ENCODE data around the gene SPNS1. TPM values are rescaled to one million over a fixed set of nuclear protein-coding genes. Genes with fewer than 3 reads are reported as not detected.

SPNS1 gene
- total and polyA plus RNA-seq, 2 of the 8 experiments (the other 6 are each of a cell fraction or from before 2014, with no cell fraction given): 48.8 to 66.9 TPM

DNA sequence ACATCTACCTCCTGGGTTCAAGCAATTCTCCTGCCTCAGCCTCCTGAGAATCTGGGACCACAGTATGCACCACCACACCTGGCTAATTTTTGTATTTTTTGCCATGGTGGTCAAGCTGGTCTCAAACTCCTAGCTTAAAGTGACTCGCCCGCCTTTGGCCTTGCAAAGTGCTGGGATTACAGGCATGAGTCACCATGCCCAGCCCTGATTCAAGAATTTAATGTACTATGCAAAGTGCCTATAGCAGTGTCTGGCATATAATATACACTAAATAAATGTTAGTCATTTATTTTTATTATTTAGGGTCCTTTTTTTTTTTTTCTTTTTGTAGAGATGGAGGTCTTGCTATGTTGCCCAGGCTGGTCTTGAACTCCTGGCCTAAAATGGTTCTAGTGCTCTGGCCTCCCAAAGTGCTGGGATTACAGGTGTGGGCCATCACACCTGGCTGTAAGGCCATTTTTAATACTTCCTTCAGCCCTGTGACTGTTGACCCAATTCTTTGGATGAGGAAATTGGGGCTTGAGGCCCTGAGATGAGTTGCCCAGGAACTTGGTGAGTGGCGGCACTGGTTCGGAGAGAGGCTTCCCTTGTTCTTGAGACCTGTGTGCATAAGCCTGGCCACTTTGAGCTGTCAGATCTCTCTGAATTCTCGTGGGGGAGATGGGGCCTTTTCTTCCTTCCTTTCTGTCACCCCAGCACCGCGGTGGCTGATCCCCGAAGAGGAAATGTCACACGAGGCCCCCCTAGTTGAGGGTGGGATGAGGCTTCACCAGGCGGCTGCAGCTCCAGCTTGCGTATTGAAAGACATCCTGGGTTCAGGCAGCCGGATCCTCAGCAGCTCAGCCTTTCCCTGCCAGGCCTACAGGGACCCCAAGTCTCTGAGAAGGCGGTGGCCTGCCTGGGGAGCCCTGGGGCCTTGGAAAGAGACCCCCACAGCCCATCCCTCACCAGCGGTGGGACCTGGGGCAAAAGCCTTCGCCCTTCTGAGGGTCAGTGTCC lies 49.0 kb downstream of the SPNS1 start (continued):
- TF ChIP-seq KDM1A (IDR thresholded peaks at IDR 0.05; ENCODE audit: borderline replicate concordance, low read length): no peak
- TF ChIP-seq, protein P1, sequence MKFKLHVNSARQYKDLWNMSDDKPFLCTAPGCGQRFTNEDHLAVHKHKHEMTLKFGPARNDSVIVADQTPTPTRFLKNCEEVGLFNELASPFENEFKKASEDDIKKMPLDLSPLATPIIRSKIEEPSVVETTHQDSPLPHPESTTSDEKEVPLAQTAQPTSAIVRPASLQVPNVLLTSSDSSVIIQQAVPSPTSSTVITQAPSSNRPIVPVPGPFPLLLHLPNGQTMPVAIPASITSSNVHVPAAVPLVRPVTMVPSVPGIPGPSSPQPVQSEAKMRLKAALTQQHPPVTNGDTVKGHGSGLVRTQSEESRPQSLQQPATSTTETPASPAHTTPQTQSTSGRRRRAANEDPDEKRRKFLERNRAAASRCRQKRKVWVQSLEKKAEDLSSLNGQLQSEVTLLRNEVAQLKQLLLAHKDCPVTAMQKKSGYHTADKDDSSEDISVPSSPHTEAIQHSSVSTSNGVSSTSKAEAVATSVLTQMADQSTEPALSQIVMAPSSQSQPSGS (IDR thresholded peaks at IDR 0.05; ENCODE audit: low read length): no peak
- TF ChIP-seq BRCA1 (IDR thresholded peaks at IDR 0.05; ENCODE audit: low read depth, low read length): no peak
- no peak for TF ChIP-seq KDM5A (IDR thresholded peaks at IDR 0.05; ENCODE audit: low read length)
- TF ChIP-seq POLR2A (IDR thresholded peaks at IDR 0.05; ENCODE audit: control extremely low read depth in 1 of 2, low read depth in 2 of 2, low read length in 2 of 2): no peak
- TF ChIP-seq, protein P2, sequence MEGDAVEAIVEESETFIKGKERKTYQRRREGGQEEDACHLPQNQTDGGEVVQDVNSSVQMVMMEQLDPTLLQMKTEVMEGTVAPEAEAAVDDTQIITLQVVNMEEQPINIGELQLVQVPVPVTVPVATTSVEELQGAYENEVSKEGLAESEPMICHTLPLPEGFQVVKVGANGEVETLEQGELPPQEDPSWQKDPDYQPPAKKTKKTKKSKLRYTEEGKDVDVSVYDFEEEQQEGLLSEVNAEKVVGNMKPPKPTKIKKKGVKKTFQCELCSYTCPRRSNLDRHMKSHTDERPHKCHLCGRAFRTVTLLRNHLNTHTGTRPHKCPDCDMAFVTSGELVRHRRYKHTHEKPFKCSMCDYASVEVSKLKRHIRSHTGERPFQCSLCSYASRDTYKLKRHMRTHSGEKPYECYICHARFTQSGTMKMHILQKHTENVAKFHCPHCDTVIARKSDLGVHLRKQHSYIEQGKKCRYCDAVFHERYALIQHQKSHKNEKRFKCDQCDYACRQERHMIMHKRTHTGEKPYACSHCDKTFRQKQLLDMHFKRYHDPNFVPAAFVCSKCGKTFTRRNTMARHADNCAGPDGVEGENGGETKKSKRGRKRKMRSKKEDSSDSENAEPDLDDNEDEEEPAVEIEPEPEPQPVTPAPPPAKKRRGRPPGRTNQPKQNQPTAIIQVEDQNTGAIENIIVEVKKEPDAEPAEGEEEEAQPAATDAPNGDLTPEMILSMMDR (IDR thresholded peaks at IDR 0.05; ENCODE audit: control extremely low read depth in 1 of 3, insufficient read depth in 1 of 3, low read depth in 1 of 3, low read length in 3 of 3): no peak
- TF ChIP-seq JUND (IDR thresholded peaks at IDR 0.05; ENCODE audit: low read length): no peak
- no peak for TF ChIP-seq CBX5 (IDR thresholded peaks at IDR 0.05; ENCODE audit: low read depth, low read length)

All from H1 (cell line).